GM21619 (cell line): ENCODE results near the gene CFAP20DC.
"Not testable (repeated sequence)": the region's sequence is repeated elsewhere in the genome, so short reads cannot be mapped to it uniquely, and the experiment has no call there.

Experiments
- ATAC-seq: cut with Tn5 transposase; IDR thresholded peaks from one replicate; pipeline ENCODE4 v1.9.1; 2021; ENCODE audit not compliant: unreplicated experiment

Gene CFAP20DC

GRCh38 chr3:58704745-58705144 is 345.1 kb downstream of the CFAP20DC start:
- peak; percentile 70 for ATAC-seq

GRCh38 chr3:58704304-58704703 is 345.5 kb downstream of the CFAP20DC start:
- not testable (repeated sequence) for ATAC-seq

GRCh38 chr3:58698246-58698645 is 351.6 kb downstream of the CFAP20DC start:
- no peak for ATAC-seq

GRCh38 chr3:58697561-58697960 is 352.3 kb downstream of the CFAP20DC start:
- ATAC-seq, result peak; percentile 74

GRCh38 chr3:58696813-58697212 is 353.0 kb downstream of the CFAP20DC start:
- not testable (repeated sequence) for ATAC-seq

DNA sequence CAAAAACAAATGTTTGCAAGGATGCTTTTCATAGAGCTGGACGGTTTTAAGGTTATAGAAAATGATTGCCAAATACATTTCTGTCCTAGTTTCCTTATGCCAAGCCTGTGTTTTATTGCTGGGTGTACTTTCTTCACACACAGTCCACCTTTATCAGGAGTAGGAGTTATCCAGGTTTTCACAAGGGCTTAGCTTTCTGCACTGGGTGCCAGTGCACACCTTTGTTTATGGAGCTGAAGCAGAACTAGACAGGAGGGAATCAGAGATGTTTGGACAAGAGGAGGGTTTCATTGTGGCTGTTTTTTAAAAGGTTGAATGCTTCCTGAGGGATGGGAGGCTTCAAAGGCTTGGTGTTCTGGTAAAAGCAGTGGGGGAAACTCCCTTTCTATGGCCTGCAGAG is 353.7 kb downstream of the CFAP20DC start:
- ATAC-seq, result no peak

- not testable (repeated sequence) for ATAC-seq
Observed at GRCh38 chr3:58695284-58695683, 354.5 kb downstream of the CFAP20DC start.

GRCh38 chr3:58693940-58694850 is 355.6 kb downstream of the CFAP20DC start:
- ATAC-seq, result peak; percentile 46

DNA sequence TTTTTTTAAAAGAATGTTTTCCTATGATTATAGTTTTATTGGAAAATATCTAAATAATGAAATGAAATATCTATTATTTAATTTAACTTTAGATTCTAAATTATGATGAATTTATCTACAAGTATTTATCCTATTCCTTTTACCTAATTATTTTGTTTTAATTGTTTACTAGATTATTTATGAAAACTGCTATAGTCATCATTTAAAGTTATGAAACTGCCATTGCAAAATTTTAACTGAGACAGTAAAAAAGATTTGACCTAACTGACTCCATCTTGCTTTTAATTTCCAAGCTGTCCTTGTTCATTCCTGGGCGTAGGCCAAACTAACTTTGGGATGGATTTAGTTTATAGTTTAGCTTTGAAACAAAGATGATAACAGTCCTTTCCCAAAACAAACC is 357.3 kb downstream of the CFAP20DC start:
- ATAC-seq, result no peak
